ENCODE measurements around the gene RAPGEF1. TPM values are rescaled to one million over a fixed set of nuclear protein-coding genes. Genes with fewer than 3 reads are reported as not detected.
"Not testable (repeated sequence)": the region's sequence is repeated elsewhere in the genome, so short reads cannot be mapped to it uniquely, and the experiment has no call there.

Gene RAPGEF1
- total and polyA plus RNA-seq, 2 experiments from 2014 or later: 9.9 to 82.8 TPM

DNA sequence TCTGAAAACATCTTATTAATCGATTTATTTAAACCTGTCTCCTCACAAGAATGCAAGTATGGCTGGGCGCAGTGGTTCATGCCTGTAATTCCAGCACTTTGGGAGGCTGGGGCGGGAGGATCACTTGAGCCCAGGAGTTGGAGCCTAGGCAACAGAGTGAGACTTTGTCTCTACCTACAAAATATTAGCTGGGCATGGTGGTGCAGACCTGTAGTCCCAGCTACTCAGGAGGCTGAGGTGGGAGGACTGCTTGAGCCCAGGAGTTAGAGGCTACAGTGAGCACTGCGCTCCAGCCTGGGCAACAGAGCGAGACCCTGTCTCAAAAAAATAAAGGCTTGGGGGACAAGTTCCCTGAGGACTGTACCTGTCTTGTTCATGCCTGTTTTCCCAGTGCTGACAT lies 85.5 kb downstream of the RAPGEF1 start:
- not testable (repeated sequence) for H4K20me1 ChIP-seq (replicated peaks; ENCODE audit: insufficient read depth); H3K9me2 ChIP-seq (ENCODE audit: insufficient read depth); H3K36me3 ChIP-seq (ENCODE audit: insufficient read depth); H3K9me3 Mint-ChIP-seq; H3K27me3 Mint-ChIP-seq (ENCODE audit: insufficient read depth, low read depth, poor library complexity); H3K4me3 Mint-ChIP-seq; DNase-seq (ENCODE audit: low spot score); H2AFZ ChIP-seq; H3F3A ChIP-seq (replicated peaks; ENCODE audit: low read depth); H3K27ac ChIP-seq (ENCODE audit: low read depth); H3K4me2 ChIP-seq; ATAC-seq; H3K4me3 ChIP-seq; H3K27ac Mint-ChIP-seq; H3K27me3 ChIP-seq (ENCODE audit: insufficient read depth)
- Mint-ChIP-seq H3K4me1 (peaks cover 40% of the 10 kb centered on the region), H3K36me3 (ENCODE audit: low read depth) (peaks cover 13% of the 10 kb centered on the region; the same call in 2 of the 3 replicates)
- peaks cover 13% of the 10 kb centered on the region for H3K4me1 ChIP-seq (ENCODE audit: insufficient read depth)
- H3K79me2 ChIP-seq (replicated peaks; ENCODE audit: insufficient read depth): peaks cover 77% of the 10 kb centered on the region

DNA sequence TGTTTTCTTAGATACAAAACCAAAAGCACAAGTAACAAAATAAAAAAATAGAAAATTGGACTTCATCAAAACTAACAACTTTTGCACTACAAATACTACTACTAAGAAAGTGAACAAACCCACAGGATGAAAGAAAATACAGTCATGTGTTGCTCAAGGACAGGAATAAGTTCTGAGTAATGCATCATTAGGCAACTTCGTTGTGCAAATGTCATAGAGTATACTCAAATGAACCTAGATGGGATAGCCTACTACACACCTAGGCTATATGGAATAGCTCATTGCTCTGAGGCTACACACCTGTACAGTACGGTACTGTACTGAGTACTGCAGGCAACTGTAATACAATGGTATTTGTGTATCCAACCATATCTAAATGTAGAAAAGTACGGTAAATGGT lies 88.3 kb downstream of the RAPGEF1 start:
- Histone ChIP-seq H3K79me2 (replicated peaks; ENCODE audit: insufficient read depth) (peaks cover 50% of the 10 kb centered on the region), H2AFZ (no peak overlapping the region), H3K9me2 (ENCODE audit: insufficient read depth) (no peaks in the 10 kb centered on the region), H3K4me3 (no peak overlapping the region), H3K27me3 (ENCODE audit: insufficient read depth) (no peaks in the 10 kb centered on the region), H4K20me1 (replicated peaks; ENCODE audit: insufficient read depth) (0 out of 2 replicates have a peak, but pooled peaks cover 7% of the 10 kb centered on the region), H3F3A (replicated peaks; ENCODE audit: low read depth) (no peaks in the 10 kb centered on the region), H3K36me3 (ENCODE audit: insufficient read depth) (no peaks in the 10 kb centered on the region; the same call in 1 of the 2 replicates), H3K27ac (ENCODE audit: low read depth) (no peak overlapping the region), H3K4me1 (ENCODE audit: insufficient read depth) (peaks cover 11% of the 10 kb centered on the region; the same call in 1 of the 2 replicates), H3K4me2 (no peak overlapping the region)
- DNase-seq (ENCODE audit: low spot score) (no peak), ATAC-seq (no peak)
- Mint-ChIP-seq H3K9me3 (no peaks in the 10 kb centered on the region), H3K36me3 (ENCODE audit: low read depth) (peaks cover 13% of the 10 kb centered on the region; the same call in 2 of the 3 replicates), H3K27ac (no peak overlapping the region), H3K4me1 (peaks cover 29% of the 10 kb centered on the region), H3K4me3 (no peak overlapping the region), H3K27me3 (ENCODE audit: insufficient read depth, low read depth, poor library complexity) (peaks cover 2% of the 10 kb centered on the region)
- TF ChIP-seq ZNF331 (CRISPR knock-in tag; IDR thresholded peaks at IDR 0.05; ENCODE audit: low read depth): no peak
- no peak for TF ChIP-seq EZH2 (IDR thresholded peaks at IDR 0.05; ENCODE audit: low read depth, unreplicated experiment)
- TF ChIP-seq STAT1 (IDR thresholded peaks at IDR 0.05; ENCODE audit: unreplicated experiment): no peak
- no peak for TF ChIP-seq JUNB (IDR thresholded peaks at IDR 0.05; ENCODE audit: unreplicated experiment)

DNA sequence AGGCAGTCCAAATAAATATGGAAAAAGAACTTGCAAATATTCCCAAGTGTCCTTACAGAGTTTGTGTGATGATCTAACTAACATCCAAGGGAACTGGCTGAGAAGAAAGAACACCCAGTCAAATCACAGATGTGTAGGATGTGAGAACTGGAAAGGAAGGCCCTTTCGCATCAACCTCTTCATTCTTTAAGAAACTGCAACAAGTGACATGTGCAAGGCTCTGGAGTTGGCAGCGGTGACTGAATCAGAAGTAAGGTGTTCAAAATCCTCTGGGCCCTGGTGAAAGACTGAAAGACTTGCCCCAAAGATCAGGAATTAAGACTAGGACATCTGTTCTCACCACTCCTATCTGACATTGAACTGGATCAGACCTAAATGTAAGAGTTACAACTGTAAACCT lies 88.7 kb downstream of the RAPGEF1 start:
- ATAC-seq (no peak), DNase-seq (ENCODE audit: low spot score) (no peak)
- TF ChIP-seq ZNF331 (CRISPR knock-in tag; IDR thresholded peaks at IDR 0.05; ENCODE audit: low read depth) (no peak), CREB1 (CRISPR knock-in tag; IDR thresholded peaks at IDR 0.05; ENCODE audit: low read depth) (no peak), NANOG (IDR thresholded peaks at IDR 0.05; ENCODE audit: borderline replicate concordance) (no peak), POLR2AphosphoS5 (IDR thresholded peaks at IDR 0.05; ENCODE audit: low read depth) (no peak), EZH2 (IDR thresholded peaks at IDR 0.05; ENCODE audit: low read depth, unreplicated experiment) (no peak), STAT1 (IDR thresholded peaks at IDR 0.05; ENCODE audit: unreplicated experiment) (no peak), ZNF114 (CRISPR knock-in tag; IDR thresholded peaks at IDR 0.05) (no peak)
- TF ChIP-seq, protein P1, sequence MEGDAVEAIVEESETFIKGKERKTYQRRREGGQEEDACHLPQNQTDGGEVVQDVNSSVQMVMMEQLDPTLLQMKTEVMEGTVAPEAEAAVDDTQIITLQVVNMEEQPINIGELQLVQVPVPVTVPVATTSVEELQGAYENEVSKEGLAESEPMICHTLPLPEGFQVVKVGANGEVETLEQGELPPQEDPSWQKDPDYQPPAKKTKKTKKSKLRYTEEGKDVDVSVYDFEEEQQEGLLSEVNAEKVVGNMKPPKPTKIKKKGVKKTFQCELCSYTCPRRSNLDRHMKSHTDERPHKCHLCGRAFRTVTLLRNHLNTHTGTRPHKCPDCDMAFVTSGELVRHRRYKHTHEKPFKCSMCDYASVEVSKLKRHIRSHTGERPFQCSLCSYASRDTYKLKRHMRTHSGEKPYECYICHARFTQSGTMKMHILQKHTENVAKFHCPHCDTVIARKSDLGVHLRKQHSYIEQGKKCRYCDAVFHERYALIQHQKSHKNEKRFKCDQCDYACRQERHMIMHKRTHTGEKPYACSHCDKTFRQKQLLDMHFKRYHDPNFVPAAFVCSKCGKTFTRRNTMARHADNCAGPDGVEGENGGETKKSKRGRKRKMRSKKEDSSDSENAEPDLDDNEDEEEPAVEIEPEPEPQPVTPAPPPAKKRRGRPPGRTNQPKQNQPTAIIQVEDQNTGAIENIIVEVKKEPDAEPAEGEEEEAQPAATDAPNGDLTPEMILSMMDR (conservative IDR thresholded peaks at IDR 0.05; ENCODE audit: low read depth in 2 of 2): no peak
- H2AFZ ChIP-seq: no peak overlapping the region
- peaks cover 45% of the 10 kb centered on the region for H3K79me2 ChIP-seq (replicated peaks; ENCODE audit: insufficient read depth)
- no peak overlapping the region for H3K4me3 ChIP-seq
- no peaks in the 10 kb centered on the region for H3F3A ChIP-seq (replicated peaks; ENCODE audit: low read depth)
- H3K4me1 ChIP-seq (ENCODE audit: insufficient read depth): peaks cover 11% of the 10 kb centered on the region; the same call in 1 of the 2 replicates
- no peak overlapping the region for H3K4me2 ChIP-seq
- H3K36me3 ChIP-seq (ENCODE audit: insufficient read depth): no peaks in the 10 kb centered on the region; the same call in 1 of the 2 replicates
- H3K27me3 ChIP-seq (ENCODE audit: insufficient read depth): no peaks in the 10 kb centered on the region
- no peak overlapping the region for H3K4me3 Mint-ChIP-seq
- no peaks in the 10 kb centered on the region for H3K9me2 ChIP-seq (ENCODE audit: insufficient read depth)
- H4K20me1 ChIP-seq (replicated peaks; ENCODE audit: insufficient read depth): 0 out of 2 replicates have a peak, but pooled peaks cover 7% of the 10 kb centered on the region
- no peaks in the 10 kb centered on the region for H3K9me3 Mint-ChIP-seq
- H3K27ac ChIP-seq (ENCODE audit: low read depth): no peak overlapping the region
- H3K4me1 Mint-ChIP-seq: peaks cover 25% of the 10 kb centered on the region
- peaks cover 13% of the 10 kb centered on the region; the same call in 2 of the 3 replicates for H3K36me3 Mint-ChIP-seq (ENCODE audit: low read depth)
- H3K27ac Mint-ChIP-seq: no peak overlapping the region
- peaks cover 2% of the 10 kb centered on the region for H3K27me3 Mint-ChIP-seq (ENCODE audit: insufficient read depth, low read depth, poor library complexity)
